Panc1 (cell line): Measurements from ENCODE around the gene SOSTDC1.

Experiments
- SIN3A ChIP-seq: IDR thresholded peaks from 2 replicates; pipeline ENCODE4 v1.6.1; 2012; ENCODE audit warnings: low read depth, mild to moderate bottlenecking, low read length, moderate library complexity, borderline replicate concordance; ENCODE audit not compliant: insufficient read depth
- TF ChIP-seq, protein P1 (sequence below), 2 experiments: IDR thresholded peaks; 2 replicates each; pipeline ENCODE4 v1.6.1; 2011 to 2012; ENCODE audit warnings: low read depth in 2 of 2, control low read depth in 1 of 2, low read length in 1 of 2, mild to moderate bottlenecking in 1 of 2, moderate library complexity in 1 of 2; ENCODE audit not compliant: insufficient read depth in 1 of 2
- TF ChIP-seq, protein P2 (sequence below): fragments of 450-650 bp; IDR thresholded peaks from 2 replicates; pipeline ENCODE4 v1.5.1; 2017; ENCODE audit warnings: mild to moderate bottlenecking

DNA sequence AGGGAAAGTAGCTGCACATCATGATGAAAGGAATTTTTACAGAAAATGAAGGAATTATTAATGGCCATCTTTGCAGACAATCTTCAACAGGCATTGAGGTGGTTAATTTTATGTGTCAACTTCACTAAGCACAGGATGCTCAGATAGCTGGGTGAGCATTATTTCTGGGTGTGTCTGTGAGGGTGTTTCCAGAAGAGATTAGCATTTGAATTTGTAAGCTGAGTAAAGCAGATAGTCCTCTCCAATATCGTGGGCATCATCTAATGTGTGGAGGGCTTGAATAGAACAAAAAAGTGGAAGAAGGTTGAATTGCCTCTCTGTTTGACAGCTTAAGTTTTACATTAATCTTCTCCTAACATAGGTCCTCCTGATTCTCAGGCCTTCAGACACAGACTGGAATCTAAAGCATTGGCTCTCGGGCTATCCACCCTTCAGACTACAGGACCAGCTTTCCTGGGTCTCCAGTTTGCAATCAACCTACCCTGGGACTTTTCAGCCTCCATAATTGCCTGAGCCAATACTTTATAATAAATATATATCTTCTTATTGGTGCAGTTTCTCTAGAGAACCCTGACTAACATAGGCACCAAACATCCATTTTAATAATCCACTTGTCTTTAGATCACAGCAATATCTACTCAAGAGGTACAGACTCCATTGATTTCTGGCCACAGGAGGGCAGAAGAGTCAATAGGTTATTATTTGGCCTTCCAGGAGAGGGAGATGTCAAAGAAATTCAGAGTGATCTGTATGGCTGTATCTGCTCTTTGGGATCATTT is 33.7 kb downstream of the SOSTDC1 start:
- TF ChIP-seq, protein P1, sequence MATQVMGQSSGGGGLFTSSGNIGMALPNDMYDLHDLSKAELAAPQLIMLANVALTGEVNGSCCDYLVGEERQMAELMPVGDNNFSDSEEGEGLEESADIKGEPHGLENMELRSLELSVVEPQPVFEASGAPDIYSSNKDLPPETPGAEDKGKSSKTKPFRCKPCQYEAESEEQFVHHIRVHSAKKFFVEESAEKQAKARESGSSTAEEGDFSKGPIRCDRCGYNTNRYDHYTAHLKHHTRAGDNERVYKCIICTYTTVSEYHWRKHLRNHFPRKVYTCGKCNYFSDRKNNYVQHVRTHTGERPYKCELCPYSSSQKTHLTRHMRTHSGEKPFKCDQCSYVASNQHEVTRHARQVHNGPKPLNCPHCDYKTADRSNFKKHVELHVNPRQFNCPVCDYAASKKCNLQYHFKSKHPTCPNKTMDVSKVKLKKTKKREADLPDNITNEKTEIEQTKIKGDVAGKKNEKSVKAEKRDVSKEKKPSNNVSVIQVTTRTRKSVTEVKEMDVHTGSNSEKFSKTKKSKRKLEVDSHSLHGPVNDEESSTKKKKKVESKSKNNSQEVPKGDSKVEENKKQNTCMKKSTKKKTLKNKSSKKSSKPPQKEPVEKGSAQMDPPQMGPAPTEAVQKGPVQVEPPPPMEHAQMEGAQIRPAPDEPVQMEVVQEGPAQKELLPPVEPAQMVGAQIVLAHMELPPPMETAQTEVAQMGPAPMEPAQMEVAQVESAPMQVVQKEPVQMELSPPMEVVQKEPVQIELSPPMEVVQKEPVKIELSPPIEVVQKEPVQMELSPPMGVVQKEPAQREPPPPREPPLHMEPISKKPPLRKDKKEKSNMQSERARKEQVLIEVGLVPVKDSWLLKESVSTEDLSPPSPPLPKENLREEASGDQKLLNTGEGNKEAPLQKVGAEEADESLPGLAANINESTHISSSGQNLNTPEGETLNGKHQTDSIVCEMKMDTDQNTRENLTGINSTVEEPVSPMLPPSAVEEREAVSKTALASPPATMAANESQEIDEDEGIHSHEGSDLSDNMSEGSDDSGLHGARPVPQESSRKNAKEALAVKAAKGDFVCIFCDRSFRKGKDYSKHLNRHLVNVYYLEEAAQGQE (IDR thresholded peaks at IDR 0.05; ENCODE audit: insufficient read depth in 1 of 2, low read depth in 2 of 2, low read length in 1 of 2) = no peak
- TF ChIP-seq SIN3A = no peak
- TF ChIP-seq, protein P2, sequence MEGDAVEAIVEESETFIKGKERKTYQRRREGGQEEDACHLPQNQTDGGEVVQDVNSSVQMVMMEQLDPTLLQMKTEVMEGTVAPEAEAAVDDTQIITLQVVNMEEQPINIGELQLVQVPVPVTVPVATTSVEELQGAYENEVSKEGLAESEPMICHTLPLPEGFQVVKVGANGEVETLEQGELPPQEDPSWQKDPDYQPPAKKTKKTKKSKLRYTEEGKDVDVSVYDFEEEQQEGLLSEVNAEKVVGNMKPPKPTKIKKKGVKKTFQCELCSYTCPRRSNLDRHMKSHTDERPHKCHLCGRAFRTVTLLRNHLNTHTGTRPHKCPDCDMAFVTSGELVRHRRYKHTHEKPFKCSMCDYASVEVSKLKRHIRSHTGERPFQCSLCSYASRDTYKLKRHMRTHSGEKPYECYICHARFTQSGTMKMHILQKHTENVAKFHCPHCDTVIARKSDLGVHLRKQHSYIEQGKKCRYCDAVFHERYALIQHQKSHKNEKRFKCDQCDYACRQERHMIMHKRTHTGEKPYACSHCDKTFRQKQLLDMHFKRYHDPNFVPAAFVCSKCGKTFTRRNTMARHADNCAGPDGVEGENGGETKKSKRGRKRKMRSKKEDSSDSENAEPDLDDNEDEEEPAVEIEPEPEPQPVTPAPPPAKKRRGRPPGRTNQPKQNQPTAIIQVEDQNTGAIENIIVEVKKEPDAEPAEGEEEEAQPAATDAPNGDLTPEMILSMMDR = peak; percentile 77
